ENCODE data around the gene MFAP4.

MFAP4 gene

DNA sequence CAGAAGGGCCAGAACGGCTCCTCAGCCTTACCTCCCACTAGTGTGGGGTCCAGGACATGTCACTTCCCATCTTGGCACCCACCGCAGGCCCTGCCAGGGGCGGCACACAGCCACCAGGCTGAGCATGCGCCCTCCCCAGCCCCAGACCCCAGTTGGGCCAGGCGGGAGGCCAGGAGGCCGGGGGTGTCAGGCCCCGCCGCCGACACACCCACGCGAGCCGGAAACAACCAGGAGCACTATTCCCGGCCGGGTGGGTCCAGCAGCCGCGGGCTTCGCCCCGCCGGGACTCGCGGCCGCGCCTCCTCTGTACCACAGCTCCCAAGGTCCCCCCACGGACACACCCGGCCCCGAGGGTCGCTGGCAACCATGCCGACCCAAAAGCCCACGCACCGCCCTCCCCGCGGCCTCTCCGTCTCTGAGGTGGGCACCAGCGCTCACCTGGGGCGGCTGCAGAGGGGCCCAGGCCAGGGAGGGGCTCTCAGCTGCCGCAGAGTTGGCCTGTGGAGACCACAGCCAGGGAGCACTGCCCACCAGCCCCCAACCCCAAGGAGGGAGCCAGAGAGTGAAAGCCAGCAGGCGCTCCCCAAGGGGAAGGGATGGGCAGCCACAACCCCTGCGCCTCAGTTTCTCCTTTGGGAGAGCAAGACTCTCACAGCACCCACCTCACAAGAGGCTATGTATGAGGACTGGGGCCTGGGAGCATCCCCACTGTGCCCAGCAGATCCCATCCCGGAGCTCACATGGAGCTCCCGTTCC is 42.5 kb downstream of the MFAP4 start:
- no peak for TF ChIP-seq NFIC (IDR thresholded peaks at IDR 0.05)
- TF ChIP-seq TCF12 (IDR thresholded peaks at IDR 0.05; ENCODE audit: low read depth): no peak
- TF ChIP-seq YY1 (IDR thresholded peaks at IDR 0.05; ENCODE audit: low read depth): no peak
- TF ChIP-seq TAF1 (IDR thresholded peaks at IDR 0.05; ENCODE audit: low read depth): no peak
- TF ChIP-seq, protein P1, sequence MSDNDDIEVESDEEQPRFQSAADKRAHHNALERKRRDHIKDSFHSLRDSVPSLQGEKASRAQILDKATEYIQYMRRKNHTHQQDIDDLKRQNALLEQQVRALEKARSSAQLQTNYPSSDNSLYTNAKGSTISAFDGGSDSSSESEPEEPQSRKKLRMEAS (IDR thresholded peaks at IDR 0.05): no peak
- no peak for TF ChIP-seq TEAD4 (IDR thresholded peaks at IDR 0.05)
- TF ChIP-seq EGR1 (IDR thresholded peaks at IDR 0.05): no peak
- no peak for TF ChIP-seq REST (IDR thresholded peaks at IDR 0.05; ENCODE audit: low read depth)
- no peak for TF ChIP-seq ZBTB7A (IDR thresholded peaks at IDR 0.05; ENCODE audit: low read depth)
- no peak for TF ChIP-seq RAD21 (IDR thresholded peaks at IDR 0.05; ENCODE audit: low read depth)
- no peak for TF ChIP-seq CREB1 (IDR thresholded peaks at IDR 0.05; ENCODE audit: low read depth)
- no peak for TF ChIP-seq USF1 (IDR thresholded peaks at IDR 0.05)
- TF ChIP-seq CEBPB (IDR thresholded peaks at IDR 0.05): no peak
- TF ChIP-seq FOXM1 (IDR thresholded peaks at IDR 0.05; ENCODE audit: borderline replicate concordance, low read depth): no peak
- TF ChIP-seq EP300 (IDR thresholded peaks at IDR 0.05; ENCODE audit: borderline replicate concordance): no peak

GRCh38 chr17:19343671-19344151 is 43.3 kb downstream of the MFAP4 start:
- no peak for TF ChIP-seq CREB1 (IDR thresholded peaks at IDR 0.05; ENCODE audit: low read depth)
- no peak for TF ChIP-seq EP300 (IDR thresholded peaks at IDR 0.05; ENCODE audit: borderline replicate concordance)
- TF ChIP-seq NFIC (IDR thresholded peaks at IDR 0.05): no peak
- TF ChIP-seq EGR1 (IDR thresholded peaks at IDR 0.05): no peak
- no peak for TF ChIP-seq YY1 (IDR thresholded peaks at IDR 0.05; ENCODE audit: low read depth)
- no peak for TF ChIP-seq ZBTB7A (IDR thresholded peaks at IDR 0.05; ENCODE audit: low read depth)
- TF ChIP-seq RAD21 (IDR thresholded peaks at IDR 0.05; ENCODE audit: low read depth): no peak
- no peak for TF ChIP-seq USF1 (IDR thresholded peaks at IDR 0.05)
- TF ChIP-seq CEBPB (IDR thresholded peaks at IDR 0.05): no peak
- no peak for TF ChIP-seq REST (IDR thresholded peaks at IDR 0.05; ENCODE audit: low read depth)
- TF ChIP-seq TCF12 (IDR thresholded peaks at IDR 0.05; ENCODE audit: low read depth): no peak
- TF ChIP-seq, protein P1 (IDR thresholded peaks at IDR 0.05): no peak
- TF ChIP-seq TEAD4 (IDR thresholded peaks at IDR 0.05): no peak

GRCh38 chr17:19343256-19343630 is 43.7 kb downstream of the MFAP4 start:
- TF ChIP-seq USF1 (IDR thresholded peaks at IDR 0.05) (no peak), TAF1 (IDR thresholded peaks at IDR 0.05; ENCODE audit: low read depth) (no peak), TCF12 (IDR thresholded peaks at IDR 0.05; ENCODE audit: low read depth) (no peak), NFIC (IDR thresholded peaks at IDR 0.05) (no peak), CREB1 (IDR thresholded peaks at IDR 0.05; ENCODE audit: low read depth) (no peak), YY1 (IDR thresholded peaks at IDR 0.05; ENCODE audit: low read depth) (no peak), TEAD4 (IDR thresholded peaks at IDR 0.05) (no peak), REST (IDR thresholded peaks at IDR 0.05; ENCODE audit: low read depth) (no peak), ZBTB7A (IDR thresholded peaks at IDR 0.05; ENCODE audit: low read depth) (no peak), FOXM1 (IDR thresholded peaks at IDR 0.05; ENCODE audit: borderline replicate concordance, low read depth) (no peak), CEBPB (IDR thresholded peaks at IDR 0.05) (no peak)
- TF ChIP-seq, protein P1 (IDR thresholded peaks at IDR 0.05): no peak
